HCT116 (cell line): Measurements from ENCODE around the gene SPESP1. TPM values are rescaled to one million over a fixed set of nuclear protein-coding genes. Genes with fewer than 3 reads are reported as not detected.

Experiments
- ATAC-seq: fragments of 200-7000 bp; cut with Tn5 transposase; 2 replicates; pipeline ENCODE4 v1.9.1; 2020; ENCODE audit warnings: mild to moderate bottlenecking, moderate library complexity
- BruUV-seq: library from RNA; stranded (reverse); fragments of 400-500 nt; replicated peaks from 2 replicates; lab custom pipeline; 2021; lab: Mats Ljungman, UMichigan
- CTCF ChIA-PET: fragments of 300-600 bp; sonication (Branson Sonifier 250); formaldehyde crosslinking; loops from one replicate; lab custom pipeline; 2021; ENCODE audit warnings: antibody characterized with exemption; lab: Charles Lee
- POLR2A ChIA-PET: fragments of 300-600, 350-600 bp; sonication (Branson Sonifier 250); formaldehyde crosslinking; loops from one replicate; lab custom pipeline; 2021; ENCODE audit warnings: antibody characterized with exemption; lab: Charles Lee
- RAD21 ChIA-PET, 2 experiments: fragments of 300-600 bp; sonication (Branson Sonifier 250); formaldehyde crosslinking; loops; one replicate each; lab custom pipeline; 2023; ENCODE audit warnings: low total read pairs in 2 of 2; ENCODE audit not compliant: uncharacterized antibody in 2 of 2, unreplicated experiment in 2 of 2, low non-redundant PET in 1 of 2; lab: Charles Lee
- DNase-seq: peaks from one replicate; pipeline ENCODE4 v3.0.0-alpha.2; 2010; ENCODE audit warnings: low read depth, low spot score
- H2AFZ ChIP-seq: fragments of 200-600 bp; shearing (Covaris generic), sonication (generic); 2 replicates; pipeline ENCODE4 v1.6.1; 2017; ENCODE audit warnings: low read depth, mixed run types, mixed read lengths, antibody characterized with exemption, low read length; ENCODE audit not compliant: poor library complexity, severe bottlenecking
- H3K27ac ChIP-seq: 2 replicates; pipeline ENCODE4 v1.5.1; 2012; ENCODE audit warnings: low read depth, low read length
- H3K27me3 ChIP-seq: fragments of 200-600 bp; sonication (generic); 2 replicates; pipeline ENCODE4 v1.6.1; 2016; ENCODE audit warnings: mixed run types, low read length, mixed read lengths; ENCODE audit not compliant: insufficient read depth
- H3K36me3 ChIP-seq, 2 experiments: fragments of 200-500 bp in 1 of 2; fragments of 200-600 bp in 1 of 2; sonication (Bioruptor generic) in 1 of 2; sonication (generic) in 1 of 2; 2 replicates each; pipeline versions ENCODE4 v1.5.1 to v1.6.1; 2014 to 2016; ENCODE audit warnings: low read length in 2 of 2, inconsistent platforms in 1 of 2, mixed read lengths in 1 of 2, mixed run types in 1 of 2; ENCODE audit not compliant: insufficient read depth in 2 of 2, control insufficient read depth in 1 of 2
- H3K4me1 ChIP-seq, 2 experiments: fragments of 200-600 bp in 1 of 2; sonication (generic) in 1 of 2; 2 replicates each; pipeline versions ENCODE4 v1.5.1 to v1.6.1; 2012 to 2017; ENCODE audit warnings: low read length in 2 of 2, inconsistent platforms in 1 of 2, mild to moderate bottlenecking in 1 of 2, mixed read lengths in 1 of 2, mixed run types in 1 of 2, moderate library complexity in 1 of 2; ENCODE audit not compliant: insufficient read depth in 2 of 2, control insufficient read depth in 1 of 2
- H3K4me2 ChIP-seq: fragments of 200-600 bp; sonication (generic); 2 replicates; pipeline ENCODE4 v1.6.1; 2017; ENCODE audit warnings: mixed run types, low read length, mixed read lengths
- H3K4me3 ChIP-seq, 2 experiments: fragments of 200-600 bp in 1 of 2; sonication (generic) in 1 of 2; replicated peaks in 1 of 2; 2 replicates each; pipeline ENCODE4 v1.5.1; 2011 to 2016; ENCODE audit warnings: low read length in 2 of 2, control low read depth in 1 of 2, low read depth in 1 of 2, mild to moderate bottlenecking in 1 of 2, mixed read lengths in 1 of 2, mixed run types in 1 of 2
- H3K79me2 ChIP-seq: fragments of 200-600 bp; sonication (generic); 2 replicates; pipeline ENCODE4 v1.6.1; 2017; ENCODE audit warnings: mild to moderate bottlenecking, mixed run types, low read length, moderate library complexity, mixed read lengths; ENCODE audit not compliant: insufficient read depth
- H3K9ac ChIP-seq: fragments of 200-600 bp; sonication (generic); 2 replicates; pipeline ENCODE4 v1.6.1; 2016; ENCODE audit warnings: low read length, mixed read lengths
- H3K9me2 ChIP-seq: fragments of 200-600 bp; sonication (generic), shearing (Covaris generic); 2 replicates; pipeline ENCODE4 v1.6.1; 2017; ENCODE audit warnings: mixed run types, mild to moderate bottlenecking, moderate library complexity; ENCODE audit not compliant: insufficient read depth
- H3K9me3 ChIP-seq, 2 experiments: fragments of 200-500 bp in 1 of 2; fragments of 200-600 bp in 1 of 2; sonication (Bioruptor generic) in 1 of 2; sonication (generic) in 1 of 2; 2 replicates each; pipeline ENCODE4 v1.6.1; 2014 to 2017; ENCODE audit warnings: low read length in 2 of 2, mixed read lengths in 2 of 2, inconsistent platforms in 1 of 2, low read depth in 1 of 2, mild to moderate bottlenecking in 1 of 2, mixed run types in 1 of 2, moderate library complexity in 1 of 2; ENCODE audit not compliant: control insufficient read depth in 1 of 2, insufficient read depth in 1 of 2
- H4K20me1 ChIP-seq: fragments of 200-600 bp; sonication (generic), shearing (Covaris generic); 2 replicates; pipeline ENCODE4 v1.6.1; 2017; ENCODE audit warnings: mixed run types, mild to moderate bottlenecking, moderate library complexity; ENCODE audit not compliant: insufficient read depth
- CBX3 ChIP-seq: IDR thresholded peaks from 2 replicates; pipeline ENCODE4 v1.6.1; 2012; ENCODE audit warnings: low read depth
- CEBPB ChIP-seq: IDR thresholded peaks from 2 replicates; pipeline ENCODE4 v1.6.1; 2012; ENCODE audit warnings: low read depth
- ELF1 ChIP-seq: IDR thresholded peaks from 2 replicates; pipeline ENCODE4 v1.6.1; 2012; ENCODE audit warnings: low read depth, borderline replicate concordance
- EZH2 ChIP-seq: fragments of 200-600 bp; sonication (generic); IDR thresholded peaks from 2 replicates; pipeline ENCODE4 v1.6.1; 2017; ENCODE audit warnings: antibody characterized with exemption, mixed run types
- EZH2phosphoT487 ChIP-seq: fragments of 200-600 bp; IDR thresholded peaks from 2 replicates; pipeline ENCODE4 v1.6.1; 2018; ENCODE audit warnings: antibody characterized with exemption, borderline replicate concordance
- FOSL1 ChIP-seq: IDR thresholded peaks from 2 replicates; pipeline ENCODE4 v1.6.1; 2012; ENCODE audit warnings: low read depth
- POLR2A ChIP-seq: IDR thresholded peaks from 2 replicates; pipeline ENCODE4 v1.7.0; 2011; ENCODE audit warnings: borderline replicate concordance; ENCODE audit not compliant: insufficient read depth, insufficient read length; ENCODE audit errors: extremely low read depth
- REST ChIP-seq: IDR thresholded peaks from 2 replicates; pipeline ENCODE4 v1.6.1; 2012; ENCODE audit warnings: low read depth
- SIN3A ChIP-seq: IDR thresholded peaks from 2 replicates; pipeline ENCODE4 v1.6.1; 2012; ENCODE audit warnings: low read depth
- SP1 ChIP-seq: IDR thresholded peaks from 2 replicates; pipeline ENCODE4 v1.6.1; 2012; ENCODE audit warnings: low read depth
- TCF7L2 ChIP-seq: IDR thresholded peaks from 2 replicates; pipeline ENCODE4 v1.7.0; 2011; ENCODE audit warnings: borderline replicate concordance, inconsistent platforms; ENCODE audit not compliant: insufficient read depth, insufficient read length; ENCODE audit errors: extremely low read depth
- ZFX ChIP-seq: fragments of 450-650 bp; IDR thresholded peaks from 2 replicates; pipeline ENCODE4 v1.6.1; 2017
- intact Hi-C: fragments of 100-400 bp; cut with micrococcal nuclease; formaldehyde crosslinking; loops from 2 replicates; pipeline ENCODE4 v1.10.0; 2022
- total RNA-seq: library from RNA; stranded (reverse); gene quantifications from one replicate; pipeline ENCODE4 v1.2.1, GENCODE V29; 2021; ENCODE audit not compliant: unreplicated experiment

Gene SPESP1
- total RNA-seq, 1 experiment from 2014 or later, result not detected

GRCh38 chr15:68979816-68980215 lies 49.5 kb downstream of the SPESP1 start:
- RAD21 ChIA-PET, result no interaction called here
- TF ChIP-seq TCF7L2 (no peak), SP1 (no peak), EZH2 (no peak), FOSL1 (no peak), CEBPB (no peak), EZH2phosphoT487 (no peak), POLR2A (no peak), CBX3 (no peak), ZFX (no peak), ELF1 (no peak), REST (no peak), SIN3A (no peak)
- no peaks in the 10 kb centered on the region for H3K4me1 ChIP-seq

More at GRCh38 chr15:68979816-68980215, 49.5 kb downstream of the SPESP1 start:
- H3K36me3 ChIP-seq, result no peaks in the 10 kb centered on the region
- DNase-seq, result no peak
- no peaks in the 10 kb centered on the region for H3K9me2 ChIP-seq
- no peaks in the 10 kb centered on the region for H4K20me1 ChIP-seq
- ChIA-PET POLR2A (no interaction called here), CTCF (no interaction called here)
- H3K27me3 ChIP-seq, result no peaks in the 10 kb centered on the region
- H3K27ac ChIP-seq, result no peak overlapping the region
- H3K4me2 ChIP-seq, result no peak overlapping the region
- H3K4me3 ChIP-seq, result no peak overlapping the region
- no peak for ATAC-seq
- H3K79me2 ChIP-seq, result no peaks in the 10 kb centered on the region
- no peak overlapping the region for H2AFZ ChIP-seq
- H3K9me3 ChIP-seq, result no peaks in the 10 kb centered on the region
- intact Hi-C loops, result no loop called here
- no peak overlapping the region for H3K9ac ChIP-seq
- no TSS peak for BruUV-seq
